HepG2 (cell line): ENCODE measurements around the gene ACP2. TPM values are rescaled to one million over a fixed set of nuclear protein-coding genes. Genes with fewer than 3 reads are reported as not detected.

Experiments
- AKAP8 ChIP-seq: sonication (generic); formaldehyde crosslinking; IDR thresholded peaks from 2 replicates; pipeline ENCODE4 v1.5.1; 2020; ENCODE audit warnings: mild to moderate bottlenecking, missing genetic modification reagents
- ATF3 ChIP-seq: sonication (generic); formaldehyde crosslinking; IDR thresholded peaks from 2 replicates; pipeline ENCODE4 v1.4.0; 2020; ENCODE audit warnings: missing genetic modification reagents
- BHLHE40 ChIP-seq: IDR thresholded peaks from 2 replicates; pipeline ENCODE4 v1.6.1; 2011; ENCODE audit warnings: low read length, improper control_type of control experiment
- CAMTA2 ChIP-seq: sonication (generic); formaldehyde crosslinking; IDR thresholded peaks from 2 replicates; pipeline ENCODE4 v1.4.0; 2020; ENCODE audit warnings: mild to moderate bottlenecking, missing genetic modification reagents, borderline replicate concordance
- CBFB ChIP-seq: sonication (generic); formaldehyde crosslinking; IDR thresholded peaks from 2 replicates; pipeline ENCODE4 v1.4.0; 2020; ENCODE audit warnings: missing genetic modification reagents
- ETS1 ChIP-seq: sonication (generic); formaldehyde crosslinking; IDR thresholded peaks from 2 replicates; pipeline ENCODE4 v1.4.0; 2020; ENCODE audit warnings: missing genetic modification reagents
- HNRNPH1 ChIP-seq: fragments of 200-400 bp; formaldehyde crosslinking; optimal IDR thresholded peaks from 2 replicates; pipeline ENCODE3; 2017; ENCODE audit warnings: mild to moderate bottlenecking, low read depth, low read length
- KLF15 ChIP-seq: sonication (generic); formaldehyde crosslinking; IDR thresholded peaks from 2 replicates; pipeline ENCODE4 v1.8.1; 2023; ENCODE audit warnings: borderline replicate concordance, mild to moderate bottlenecking, inconsistent platforms, missing genetic modification reagents, mixed read lengths
- MLLT10 ChIP-seq: sonication (generic); formaldehyde crosslinking; IDR thresholded peaks from 2 replicates; pipeline ENCODE4 v1.4.0; 2020; ENCODE audit warnings: missing genetic modification reagents
- NFKBIZ ChIP-seq: IDR thresholded peaks from 2 replicates; pipeline ENCODE4 v1.6.1; 2018; ENCODE audit warnings: missing genetic modification reagents, missing compliant biosample characterization
- PHF5A ChIP-seq: IDR thresholded peaks from one replicate; pipeline ENCODE4 v1.6.1; 2018; ENCODE audit warnings: low read depth, missing genetic modification reagents; ENCODE audit not compliant: unreplicated experiment
- PLSCR1 ChIP-seq: sonication (generic); formaldehyde crosslinking; IDR thresholded peaks from 2 replicates; pipeline ENCODE4 v1.5.0; 2020; ENCODE audit warnings: missing genetic modification reagents, mild to moderate bottlenecking, borderline replicate concordance
- PTBP1 ChIP-seq: fragments of 200-400 bp; formaldehyde crosslinking; IDR thresholded peaks from 2 replicates; pipeline ENCODE4 v1.6.1; 2018; ENCODE audit warnings: low read length, low read depth; ENCODE audit not compliant: poor library complexity, severe bottlenecking
- SP140L ChIP-seq: sonication (generic); formaldehyde crosslinking; IDR thresholded peaks from 2 replicates; pipeline ENCODE4 v1.4.0; 2020; ENCODE audit warnings: missing genetic modification reagents, borderline replicate concordance
- TARDBP ChIP-seq: sonication (generic); formaldehyde crosslinking; IDR thresholded peaks from 2 replicates; pipeline ENCODE4 v1.8.0; 2022; ENCODE audit warnings: mild to moderate bottlenecking, missing genetic modification reagents
- ZNF256 ChIP-seq: sonication (generic); formaldehyde crosslinking; conservative IDR thresholded peaks from 2 replicates; pipeline ENCODE4 v1.4.0; 2020; ENCODE audit warnings: missing genetic modification reagents
- ZNF275 ChIP-seq: sonication (generic); formaldehyde crosslinking; IDR thresholded peaks from 2 replicates; pipeline ENCODE4 v1.8.0; 2022; ENCODE audit warnings: missing genetic modification reagents, mild to moderate bottlenecking, inconsistent platforms, borderline replicate concordance
- ZNF503 ChIP-seq: sonication (generic); formaldehyde crosslinking; IDR thresholded peaks from 2 replicates; pipeline ENCODE4 v1.4.0; 2020; ENCODE audit warnings: missing genetic modification reagents
- ZNF513 ChIP-seq: sonication (generic); formaldehyde crosslinking; conservative IDR thresholded peaks from 2 replicates; pipeline ENCODE4 v1.5.0; 2020; ENCODE audit warnings: missing genetic modification reagents
- ZNF607 ChIP-seq: sonication (generic); formaldehyde crosslinking; IDR thresholded peaks from 2 replicates; pipeline ENCODE4 v1.5.1; 2020; ENCODE audit warnings: missing genetic modification reagents, mild to moderate bottlenecking, borderline replicate concordance
- ZNF781 ChIP-seq: sonication (generic); formaldehyde crosslinking; IDR thresholded peaks from 2 replicates; pipeline ENCODE4 v1.5.1; 2020; ENCODE audit warnings: borderline replicate concordance, mild to moderate bottlenecking, missing genetic modification reagents; ENCODE audit errors: not compliant biosample characterization
- ZNF788 ChIP-seq: sonication (generic); formaldehyde crosslinking; IDR thresholded peaks from 2 replicates; pipeline ENCODE4 v1.5.0; 2020; ENCODE audit warnings: mild to moderate bottlenecking, missing genetic modification reagents, borderline replicate concordance
- polyA plus RNA-seq, 8 experiments: library from polyadenylated mRNA; depleted of rRNA in 3 of 8; stranded (reverse) in 7 of 8; unstranded in 1 of 8; fragments of >200 nt; fragmentation: Illumina TruSeq in 4 of 8; extraction: Trizol in 4 of 8; gene quantifications; 2 replicates each; pipeline versions ENCODE4 v1.2.1 to v1.2.3, GENCODE V29; 2011 to 2016; ENCODE audit warnings: low read depth in 4 of 8, missing spikeins in 1 of 8, mixed read lengths in 1 of 8; ENCODE audit not compliant: insufficient read depth in 1 of 8
- total RNA-seq, 5 experiments: library from RNA; depleted of rRNA; stranded (reverse); fragments of >200 nt; fragmentation: Illumina TruSeq; extraction: Trizol; gene quantifications; 2 replicates each; pipeline ENCODE4 v1.2.3, GENCODE V29; 2016; ENCODE audit warnings: low read depth in 1 of 5

Gene ACP2
- total and polyA plus RNA-seq, 2 of the 13 experiments (the other 11 are each of a cell fraction or from before 2014, with no cell fraction given): 17.7 to 20.2 TPM

- TF ChIP-seq ETS1 (no peak), ZNF781 (no peak), ZNF607 (CRISPR knock-in tag) (no peak), CAMTA2 (CRISPR knock-in tag) (no peak), CBFB (0 out of 2 replicates have a peak, but pooled peaks have one; percentile 16), ATF3 (CRISPR knock-in tag) (no peak), PTBP1 (no peak), MLLT10 (CRISPR knock-in tag) (no peak), NFKBIZ (0 out of 2 replicates have a peak, but pooled peaks have one; percentile 35), ZNF275 (CRISPR knock-in tag) (no peak), KLF15 (CRISPR knock-in tag) (no peak), TARDBP (CRISPR knock-in tag) (peak; percentile 73; the same call in 1 of the 2 replicates), ZNF256 (CRISPR knock-in tag) (no peak), SP140L (CRISPR knock-in tag) (no peak), AKAP8 (CRISPR knock-in tag) (no peak), HNRNPH1 (no peak), ZNF503 (CRISPR knock-in tag) (no peak), BHLHE40 (no peak), PHF5A (CRISPR knock-in tag) (no peak), ZNF513 (CRISPR knock-in tag) (no peak), PLSCR1 (no peak), ZNF788 (CRISPR knock-in tag) (no peak)
These were observed 9.1 kb upstream of the ACP2 start, which contains the start of gene NR1H3 (continued) for GRCh38 chr11:47257517-47258316.
